Measurements from ENCODE around the gene NT5E.
A peak's percentile ranks its signal among the peaks of the same experiment; 100 is the strongest.

The NT5E gene

GRCh38 chr6:85459224-85459901 is 9.5 kb downstream of the NT5E start:
- TF ChIP-seq CTCF (IDR thresholded peaks at IDR 0.05), result no peak
- no peak for DNase-seq (ENCODE audit: low spot score)
- Histone ChIP-seq H3K27ac (peak overlapping the region; percentile 56 to 84), H3K4me3 (peak overlapping the region; percentile 8)

GRCh38 chr6:85460154-85460920 is 10.5 kb downstream of the NT5E start:
- TF ChIP-seq CTCF (IDR thresholded peaks at IDR 0.05), result no peak
- H3K4me3 ChIP-seq, result no peak overlapping the region
- H3K27ac ChIP-seq, result peak overlapping the region; percentile 56 to 84
- no peak for DNase-seq (ENCODE audit: low spot score)

GRCh38 chr6:85460921-85461797 is 11.3 kb downstream of the NT5E start:
- no peak for TF ChIP-seq CTCF (IDR thresholded peaks at IDR 0.05)
- Histone ChIP-seq H3K27ac (peak overlapping the region; percentile 40 to 84), H3K4me3 (no peak overlapping the region)
- DNase-seq (ENCODE audit: low spot score), result no peak

- H3K4me3 ChIP-seq, result no peak overlapping the region
- DNase-seq (ENCODE audit: low spot score), result no peak
- no peak for TF ChIP-seq CTCF (IDR thresholded peaks at IDR 0.05)
- peak overlapping the region; percentile 40 to 84 for H3K27ac ChIP-seq
Measured at GRCh38 chr6:85461798-85462170, 11.9 kb downstream of the NT5E start.

GRCh38 chr6:85462673-85463072 is 12.8 kb downstream of the NT5E start:
- Histone ChIP-seq H3K4me3 (no peak overlapping the region), H3K27ac (peak overlapping the region in 1 of 2 donors; percentile 84)
- TF ChIP-seq CTCF (IDR thresholded peaks at IDR 0.05), result no peak
- DNase-seq (ENCODE audit: low spot score), result no peak

- no peak for DNase-seq (ENCODE audit: low spot score)
- H3K4me3 ChIP-seq, result peak overlapping the region; percentile 32
- no peak for TF ChIP-seq CTCF (IDR thresholded peaks at IDR 0.05)
- H3K27ac ChIP-seq, result peak overlapping the region in 1 of 2 donors; percentile 84
Measured at GRCh38 chr6:85463621-85464259, 13.9 kb downstream of the NT5E start.
